HepG2 (cell line): Measurements from ENCODE around the gene CPS1. TPM values are rescaled to one million over a fixed set of nuclear protein-coding genes. Genes with fewer than 3 reads are reported as not detected.

Source experiments
- FOSL1 ChIP-seq: sonication (generic); formaldehyde crosslinking; IDR thresholded peaks from 2 replicates; pipeline ENCODE4 v1.9.0; 2021; ENCODE audit warnings: missing genetic modification reagents, borderline replicate concordance
- MBNL3 ChIP-seq: fragments of 250-450 bp; sonication (Bioruptor Pico); conservative IDR thresholded peaks from 2 replicates; pipeline ENCODE4 v1.8.0; 2022; ENCODE audit warnings: mild to moderate bottlenecking, inconsistent platforms
- NCOA1 ChIP-seq: sonication (generic); formaldehyde crosslinking; IDR thresholded peaks from 2 replicates; pipeline ENCODE4 v1.9.0; 2021; ENCODE audit warnings: missing genetic modification reagents
- NCOA2 ChIP-seq: sonication (generic); formaldehyde crosslinking; IDR thresholded peaks from 2 replicates; pipeline ENCODE4 v1.8.0; 2022; ENCODE audit warnings: inconsistent platforms
- NR2C2 ChIP-seq: sonication (generic); formaldehyde crosslinking; IDR thresholded peaks from 2 replicates; pipeline ENCODE4 v1.4.0; 2020; ENCODE audit warnings: missing genetic modification reagents, mild to moderate bottlenecking, moderate library complexity, borderline replicate concordance
- SMC3 ChIP-seq: IDR thresholded peaks from 2 replicates; pipeline ENCODE4 v1.6.1; 2011; ENCODE audit warnings: low read length, improper control_type of control experiment
- TCF12 ChIP-seq, 2 experiments: fragments of 450-650 bp in 1 of 2; sonication (generic) in 1 of 2; formaldehyde crosslinking in 1 of 2; IDR thresholded peaks; 2 replicates each; pipeline versions ENCODE4 v1.6.1 to v1.8.0; 2017 to 2022; ENCODE audit warnings: antibody characterized with exemption in 1 of 2, mild to moderate bottlenecking in 1 of 2, missing genetic modification reagents in 1 of 2, moderate library complexity in 1 of 2
- ZBTB1 ChIP-seq: sonication (generic); formaldehyde crosslinking; IDR thresholded peaks from 2 replicates; pipeline ENCODE4 v1.4.0; 2020; ENCODE audit warnings: missing genetic modification reagents, borderline replicate concordance
- ZFP82 ChIP-seq: sonication (generic); formaldehyde crosslinking; IDR thresholded peaks from 2 replicates; pipeline ENCODE4 v1.5.1; 2020; ENCODE audit warnings: mild to moderate bottlenecking, missing genetic modification reagents, borderline replicate concordance
- ZNF20 ChIP-seq: sonication (generic); formaldehyde crosslinking; IDR thresholded peaks from 2 replicates; pipeline ENCODE4 v1.4.0; 2020; ENCODE audit warnings: mild to moderate bottlenecking, moderate library complexity, missing genetic modification reagents
- ZNF232 ChIP-seq: sonication (generic); formaldehyde crosslinking; IDR thresholded peaks from 2 replicates; pipeline ENCODE4 v1.4.0; 2020; ENCODE audit warnings: missing genetic modification reagents, borderline replicate concordance
- ZNF317 ChIP-seq: sonication (generic); formaldehyde crosslinking; IDR thresholded peaks from 2 replicates; pipeline ENCODE4 v1.5.0; 2020; ENCODE audit warnings: mild to moderate bottlenecking, missing genetic modification reagents
- ZNF441 ChIP-seq: sonication (generic); formaldehyde crosslinking; IDR thresholded peaks from 2 replicates; pipeline ENCODE4 v1.7.0; 2021; ENCODE audit warnings: missing genetic modification reagents, borderline replicate concordance
- ZNF674 ChIP-seq: sonication (generic); formaldehyde crosslinking; IDR thresholded peaks from 2 replicates; pipeline ENCODE4 v1.5.0; 2020; ENCODE audit warnings: low read depth, mild to moderate bottlenecking, missing genetic modification reagents
- ZNF766 ChIP-seq: sonication (generic); formaldehyde crosslinking; IDR thresholded peaks from 2 replicates; pipeline ENCODE4 v1.5.0; 2020; ENCODE audit warnings: missing genetic modification reagents, borderline replicate concordance
- polyA plus RNA-seq, 8 experiments: library from polyadenylated mRNA; depleted of rRNA in 3 of 8; stranded (reverse) in 7 of 8; unstranded in 1 of 8; fragments of >200 nt; fragmentation: Illumina TruSeq in 4 of 8; extraction: Trizol in 4 of 8; gene quantifications; 2 replicates each; pipeline versions ENCODE4 v1.2.1 to v1.2.3, GENCODE V29; 2011 to 2016; ENCODE audit warnings: low read depth in 4 of 8, missing spikeins in 1 of 8, mixed read lengths in 1 of 8; ENCODE audit not compliant: insufficient read depth in 1 of 8
- total RNA-seq, 5 experiments: library from RNA; depleted of rRNA; stranded (reverse); fragments of >200 nt; fragmentation: Illumina TruSeq; extraction: Trizol; gene quantifications; 2 replicates each; pipeline ENCODE4 v1.2.3, GENCODE V29; 2016; ENCODE audit warnings: low read depth in 1 of 5
- TF ChIP-seq, protein P1 (sequence below): sonication (generic); formaldehyde crosslinking; IDR thresholded peaks from 2 replicates; pipeline ENCODE4 v1.5.0; 2020; ENCODE audit warnings: mild to moderate bottlenecking, missing genetic modification reagents
- TF ChIP-seq, protein P2 (sequence below): sonication (generic); formaldehyde crosslinking; IDR thresholded peaks from 2 replicates; pipeline ENCODE4 v1.5.0; 2020; ENCODE audit warnings: missing genetic modification reagents
- TF ChIP-seq, protein P3 (sequence below): IDR thresholded peaks from 2 replicates; pipeline ENCODE4 v1.6.1; 2016; ENCODE audit warnings: missing genetic modification reagents, missing compliant biosample characterization
- TF ChIP-seq, protein P4 (sequence below): IDR thresholded peaks from 2 replicates; pipeline ENCODE4 v1.6.1; 2016; ENCODE audit warnings: control low read depth
- TF ChIP-seq, protein P5 (sequence below): sonication (generic); formaldehyde crosslinking; IDR thresholded peaks from 2 replicates; pipeline ENCODE4 v1.5.0; 2020; ENCODE audit warnings: mild to moderate bottlenecking, missing genetic modification reagents, borderline replicate concordance
- TF ChIP-seq, protein P6 (sequence below): sonication (generic); formaldehyde crosslinking; IDR thresholded peaks from 2 replicates; pipeline ENCODE4 v1.8.0; 2022; ENCODE audit warnings: low read depth, missing genetic modification reagents

The CPS1 gene
- total and polyA plus RNA-seq, 2 of the 13 experiments (the other 11 are each of a cell fraction or from before 2014, with no cell fraction given), result 24.4 to 51.7 TPM

DNA sequence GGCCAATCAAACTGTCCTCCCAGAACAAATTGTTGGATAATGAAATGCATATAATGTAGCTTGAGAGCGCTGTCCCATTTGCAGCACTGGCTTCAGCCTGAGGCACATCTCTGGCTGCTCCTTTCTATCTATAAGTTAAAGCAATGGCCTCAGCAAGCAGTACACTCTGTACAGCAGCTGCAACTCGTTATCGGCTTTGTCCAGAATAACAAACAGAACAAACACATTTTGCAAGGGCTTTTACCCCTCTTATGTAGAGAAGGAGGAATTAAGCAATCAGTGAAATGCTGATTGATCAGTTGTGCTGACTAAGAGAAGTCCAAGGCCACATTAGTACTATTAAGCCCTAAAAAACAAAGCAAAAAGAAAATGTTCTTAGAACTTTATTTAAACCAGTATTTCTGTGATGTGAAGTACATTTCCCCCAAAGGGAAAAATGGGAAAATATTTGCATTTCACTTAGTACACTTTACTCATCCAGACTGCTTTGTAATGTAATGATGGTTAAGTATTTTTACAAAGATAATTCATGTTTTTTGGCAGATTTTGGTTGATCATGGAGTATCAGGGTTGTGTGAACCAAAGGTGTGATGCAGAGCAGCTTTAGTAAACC lies 15.0 kb upstream of the CPS1 start (continued):
- TF ChIP-seq, protein P1, sequence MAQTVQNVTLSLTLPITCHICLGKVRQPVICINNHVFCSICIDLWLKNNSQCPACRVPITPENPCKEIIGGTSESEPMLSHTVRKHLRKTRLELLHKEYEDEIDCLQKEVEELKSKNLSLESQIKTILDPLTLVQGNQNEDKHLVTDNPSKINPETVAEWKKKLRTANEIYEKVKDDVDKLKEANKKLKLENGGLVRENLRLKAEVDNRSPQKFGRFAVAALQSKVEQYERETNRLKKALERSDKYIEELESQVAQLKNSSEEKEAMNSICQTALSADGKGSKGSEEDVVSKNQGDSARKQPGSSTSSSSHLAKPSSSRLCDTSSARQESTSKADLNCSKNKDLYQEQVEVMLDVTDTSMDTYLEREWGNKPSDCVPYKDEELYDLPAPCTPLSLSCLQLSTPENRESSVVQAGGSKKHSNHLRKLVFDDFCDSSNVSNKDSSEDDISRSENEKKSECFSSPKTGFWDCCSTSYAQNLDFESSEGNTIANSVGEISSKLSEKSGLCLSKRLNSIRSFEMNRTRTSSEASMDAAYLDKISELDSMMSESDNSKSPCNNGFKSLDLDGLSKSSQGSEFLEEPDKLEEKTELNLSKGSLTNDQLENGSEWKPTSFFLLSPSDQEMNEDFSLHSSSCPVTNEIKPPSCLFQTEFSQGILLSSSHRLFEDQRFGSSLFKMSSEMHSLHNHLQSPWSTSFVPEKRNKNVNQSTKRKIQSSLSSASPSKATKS (CRISPR knock-in tag), result peak; percentile 18; the same call in 1 of the 2 replicates
- TF ChIP-seq, protein P2, sequence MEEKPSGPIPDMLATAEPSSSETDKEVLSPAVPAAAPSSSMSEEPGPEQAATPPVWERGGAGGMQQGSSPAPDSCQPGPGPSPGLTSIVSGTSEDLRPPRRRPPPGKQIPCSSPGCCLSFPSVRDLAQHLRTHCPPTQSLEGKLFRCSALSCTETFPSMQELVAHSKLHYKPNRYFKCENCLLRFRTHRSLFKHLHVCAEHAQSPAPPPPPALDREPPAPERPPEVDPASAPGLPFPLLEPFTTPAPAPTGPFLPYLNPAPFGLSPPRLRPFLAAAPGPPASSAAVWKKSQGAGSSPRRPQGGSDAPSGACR (CRISPR knock-in tag), result no peak
- TF ChIP-seq, protein P3, sequence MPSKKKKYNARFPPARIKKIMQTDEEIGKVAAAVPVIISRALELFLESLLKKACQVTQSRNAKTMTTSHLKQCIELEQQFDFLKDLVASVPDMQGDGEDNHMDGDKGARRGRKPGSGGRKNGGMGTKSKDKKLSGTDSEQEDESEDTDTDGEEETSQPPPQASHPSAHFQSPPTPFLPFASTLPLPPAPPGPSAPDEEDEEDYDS (CRISPR knock-in tag), result peak; percentile 58; the same call in 1 of the 2 replicates
- TF ChIP-seq MBNL3 (CRISPR knock-in tag) (no peak), ZNF20 (CRISPR knock-in tag) (0 out of 2 replicates have a peak, but pooled peaks have one; percentile 56), FOSL1 (CRISPR knock-in tag) (peak; percentile 62; the same call in 1 of the 2 replicates), ZNF317 (CRISPR knock-in tag) (peak; percentile 85; the same call in 1 of the 2 replicates), NCOA2 (CRISPR knock-in tag) (peak; percentile 97), SMC3 (peak; percentile 33; the same call in 1 of the 2 replicates), ZNF674 (no peak), ZBTB1 (no peak), ZNF441 (CRISPR knock-in tag) (no peak), NR2C2 (CRISPR knock-in tag) (peak; percentile 64; the same call in 1 of the 2 replicates), TCF12 (IDR thresholded peaks at IDR 0.05) (no peak), TCF12 (CRISPR knock-in tag; IDR thresholded peaks at IDR 0.05) (peak; percentile 97), NCOA1 (CRISPR knock-in tag) (no peak; the same call in 1 of the 2 replicates), ZNF766 (CRISPR knock-in tag) (no peak), ZFP82 (CRISPR knock-in tag) (peak; percentile 62; the same call in 1 of the 2 replicates), ZNF232 (CRISPR knock-in tag) (peak; percentile 94)
- TF ChIP-seq, protein P4, sequence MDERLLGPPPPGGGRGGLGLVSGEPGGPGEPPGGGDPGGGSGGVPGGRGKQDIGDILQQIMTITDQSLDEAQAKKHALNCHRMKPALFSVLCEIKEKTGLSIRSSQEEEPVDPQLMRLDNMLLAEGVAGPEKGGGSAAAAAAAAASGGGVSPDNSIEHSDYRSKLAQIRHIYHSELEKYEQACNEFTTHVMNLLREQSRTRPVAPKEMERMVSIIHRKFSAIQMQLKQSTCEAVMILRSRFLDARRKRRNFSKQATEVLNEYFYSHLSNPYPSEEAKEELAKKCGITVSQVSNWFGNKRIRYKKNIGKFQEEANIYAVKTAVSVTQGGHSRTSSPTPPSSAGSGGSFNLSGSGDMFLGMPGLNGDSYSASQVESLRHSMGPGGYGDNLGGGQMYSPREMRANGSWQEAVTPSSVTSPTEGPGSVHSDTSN (CRISPR knock-in tag), result no peak
- TF ChIP-seq, protein P5, sequence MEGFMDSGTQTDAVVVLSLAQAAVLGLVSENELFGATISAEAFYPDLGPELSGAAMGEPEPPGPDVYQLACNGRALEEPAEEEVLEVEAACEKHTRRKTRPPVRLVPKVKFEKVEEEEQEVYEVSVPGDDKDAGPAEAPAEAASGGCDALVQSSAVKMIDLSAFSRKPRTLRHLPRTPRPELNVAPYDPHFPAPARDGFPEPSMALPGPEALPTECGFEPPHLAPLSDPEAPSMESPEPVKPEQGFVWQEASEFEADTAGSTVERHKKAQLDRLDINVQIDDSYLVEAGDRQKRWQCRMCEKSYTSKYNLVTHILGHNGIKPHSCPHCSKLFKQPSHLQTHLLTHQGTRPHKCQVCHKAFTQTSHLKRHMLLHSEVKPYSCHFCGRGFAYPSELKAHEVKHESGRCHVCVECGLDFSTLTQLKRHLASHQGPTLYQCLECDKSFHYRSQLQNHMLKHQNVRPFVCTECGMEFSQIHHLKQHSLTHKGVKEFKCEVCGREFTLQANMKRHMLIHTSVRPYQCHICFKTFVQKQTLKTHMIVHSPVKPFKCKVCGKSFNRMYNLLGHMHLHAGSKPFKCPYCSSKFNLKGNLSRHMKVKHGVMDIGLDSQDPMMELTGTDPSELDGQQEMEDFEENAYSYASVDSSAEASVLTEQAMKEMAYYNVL (CRISPR knock-in tag), result peak; percentile 95; the same call in 1 of the 2 replicates
- TF ChIP-seq, protein P6, sequence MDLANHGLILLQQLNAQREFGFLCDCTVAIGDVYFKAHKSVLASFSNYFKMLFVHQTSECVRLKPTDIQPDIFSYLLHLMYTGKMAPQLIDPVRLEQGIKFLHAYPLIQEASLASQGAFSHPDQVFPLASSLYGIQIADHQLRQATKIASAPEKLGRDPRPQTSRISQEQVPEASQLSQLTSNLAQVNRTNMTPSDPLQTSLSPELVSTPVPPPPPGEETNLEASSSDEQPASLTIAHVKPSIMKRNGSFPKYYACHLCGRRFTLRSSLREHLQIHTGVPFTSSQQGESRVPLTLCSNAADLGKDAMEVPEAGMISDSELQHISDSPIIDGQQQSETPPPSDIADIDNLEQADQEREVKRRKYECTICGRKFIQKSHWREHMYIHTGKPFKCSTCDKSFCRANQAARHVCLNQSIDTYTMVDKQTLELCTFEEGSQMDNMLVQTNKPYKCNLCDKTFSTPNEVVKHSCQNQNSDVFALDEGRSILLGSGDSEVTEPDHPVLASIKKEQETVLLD (CRISPR knock-in tag), result no peak
